Calu3 (cell line): ENCODE results near the gene ZNF789. TPM values are rescaled to one million over a fixed set of nuclear protein-coding genes. Genes with fewer than 3 reads are reported as not detected.

ENCODE experiments used
- BruUV-seq: library from RNA; stranded (reverse); fragments of 400-500 nt; replicated peaks from 2 replicates; lab custom pipeline; 2021; lab: Mats Ljungman, UMichigan
- CTCF ChIA-PET: fragments of 300-600 bp; sonication (Branson Sonifier 250); formaldehyde crosslinking; loops from one replicate; lab custom pipeline; 2022; ENCODE audit warnings: antibody characterized with exemption; lab: Charles Lee
- DNase-seq: peaks from one replicate; pipeline ENCODE4 v3.0.0; 2022
- H3K27ac Mint-ChIP-seq: one replicate; pipeline ENCODE4 v1.8.0; 2022; ENCODE audit warnings: mixed read lengths; ENCODE audit not compliant: unreplicated experiment
- H3K27me3 Mint-ChIP-seq: one replicate; pipeline ENCODE4 v1.8.0; 2022; ENCODE audit warnings: mixed read lengths; ENCODE audit not compliant: unreplicated experiment
- H3K36me3 Mint-ChIP-seq: one replicate; pipeline ENCODE4 v1.8.0; 2022; ENCODE audit warnings: mild to moderate bottlenecking, moderate library complexity, mixed read lengths; ENCODE audit not compliant: insufficient read depth, unreplicated experiment
- H3K4me1 Mint-ChIP-seq: one replicate; pipeline ENCODE4 v1.8.0; 2022; ENCODE audit warnings: mild to moderate bottlenecking, low read depth, mixed read lengths; ENCODE audit not compliant: unreplicated experiment
- H3K4me3 Mint-ChIP-seq: one replicate; pipeline ENCODE4 v1.8.0; 2022; ENCODE audit warnings: mild to moderate bottlenecking, low read depth, moderate library complexity, mixed read lengths; ENCODE audit not compliant: unreplicated experiment
- H3K9me3 Mint-ChIP-seq: one replicate; pipeline ENCODE4 v1.8.0; 2022; ENCODE audit warnings: low read depth, mixed read lengths; ENCODE audit not compliant: unreplicated experiment
- intact Hi-C: fragments of 100-400 bp; cut with micrococcal nuclease; formaldehyde crosslinking; loops from one replicate; pipeline ENCODE4 v1.10.0; 2022; ENCODE audit not compliant: unreplicated experiment
- total RNA-seq: library from RNA; stranded (reverse); gene quantifications from 2 replicates; pipeline ENCODE4 v1.2.3, GENCODE V29; 2022
- TF ChIP-seq, protein P1 (sequence below): fragments of 200-600 bp; IDR thresholded peaks from one replicate; pipeline ENCODE4 v1.8.0; 2022; ENCODE audit warnings: antibody characterized with exemption; ENCODE audit not compliant: unreplicated experiment

Gene ZNF789
- total RNA-seq, 1 experiment from 2014 or later: 17.2 TPM

DNA sequence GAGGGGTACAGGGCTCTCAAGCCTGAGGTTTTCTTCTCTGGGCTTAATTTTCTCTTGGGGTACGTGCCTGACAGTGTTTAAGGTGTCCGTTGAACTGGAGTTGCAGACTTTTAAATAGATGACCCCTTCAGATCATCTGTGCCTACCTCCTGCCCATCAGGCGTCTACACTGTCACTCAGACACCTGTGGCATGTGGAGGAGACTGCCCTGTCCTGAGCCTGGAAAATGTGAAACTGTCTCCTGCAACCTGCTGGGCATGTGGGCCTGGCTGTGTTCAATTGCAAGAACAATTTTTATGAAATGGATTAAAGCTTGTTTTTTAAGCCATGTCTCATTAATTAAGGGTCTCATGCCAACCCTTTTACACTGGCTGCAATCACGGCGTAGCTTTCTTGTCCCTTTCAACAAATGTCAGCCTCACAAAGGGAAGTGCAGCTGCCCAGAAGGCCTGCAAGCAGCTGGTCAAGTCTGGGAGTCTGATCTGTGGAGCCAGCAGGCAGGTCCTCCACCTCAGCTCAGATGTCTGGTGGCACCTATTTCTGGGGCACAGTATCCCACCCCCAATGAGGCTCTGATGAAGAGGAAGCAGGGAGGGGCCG lies 15.5 kb upstream of the ZNF789 start:
- H3K4me1 Mint-ChIP-seq: no peaks in the 10 kb centered on the region
- no peak for DNase-seq
- H3K9me3 Mint-ChIP-seq: no peaks in the 10 kb centered on the region
- CTCF ChIA-PET: no interaction called here
- no peak overlapping the region for H3K4me3 Mint-ChIP-seq
- H3K27me3 Mint-ChIP-seq: no peaks in the 10 kb centered on the region
- BruUV-seq: no TSS peak
- H3K36me3 Mint-ChIP-seq: peaks cover 33% of the 10 kb centered on the region
- TF ChIP-seq, protein P1, sequence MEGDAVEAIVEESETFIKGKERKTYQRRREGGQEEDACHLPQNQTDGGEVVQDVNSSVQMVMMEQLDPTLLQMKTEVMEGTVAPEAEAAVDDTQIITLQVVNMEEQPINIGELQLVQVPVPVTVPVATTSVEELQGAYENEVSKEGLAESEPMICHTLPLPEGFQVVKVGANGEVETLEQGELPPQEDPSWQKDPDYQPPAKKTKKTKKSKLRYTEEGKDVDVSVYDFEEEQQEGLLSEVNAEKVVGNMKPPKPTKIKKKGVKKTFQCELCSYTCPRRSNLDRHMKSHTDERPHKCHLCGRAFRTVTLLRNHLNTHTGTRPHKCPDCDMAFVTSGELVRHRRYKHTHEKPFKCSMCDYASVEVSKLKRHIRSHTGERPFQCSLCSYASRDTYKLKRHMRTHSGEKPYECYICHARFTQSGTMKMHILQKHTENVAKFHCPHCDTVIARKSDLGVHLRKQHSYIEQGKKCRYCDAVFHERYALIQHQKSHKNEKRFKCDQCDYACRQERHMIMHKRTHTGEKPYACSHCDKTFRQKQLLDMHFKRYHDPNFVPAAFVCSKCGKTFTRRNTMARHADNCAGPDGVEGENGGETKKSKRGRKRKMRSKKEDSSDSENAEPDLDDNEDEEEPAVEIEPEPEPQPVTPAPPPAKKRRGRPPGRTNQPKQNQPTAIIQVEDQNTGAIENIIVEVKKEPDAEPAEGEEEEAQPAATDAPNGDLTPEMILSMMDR: no peak
- intact Hi-C loops: no loop called here
- H3K27ac Mint-ChIP-seq: no peak overlapping the region

DNA sequence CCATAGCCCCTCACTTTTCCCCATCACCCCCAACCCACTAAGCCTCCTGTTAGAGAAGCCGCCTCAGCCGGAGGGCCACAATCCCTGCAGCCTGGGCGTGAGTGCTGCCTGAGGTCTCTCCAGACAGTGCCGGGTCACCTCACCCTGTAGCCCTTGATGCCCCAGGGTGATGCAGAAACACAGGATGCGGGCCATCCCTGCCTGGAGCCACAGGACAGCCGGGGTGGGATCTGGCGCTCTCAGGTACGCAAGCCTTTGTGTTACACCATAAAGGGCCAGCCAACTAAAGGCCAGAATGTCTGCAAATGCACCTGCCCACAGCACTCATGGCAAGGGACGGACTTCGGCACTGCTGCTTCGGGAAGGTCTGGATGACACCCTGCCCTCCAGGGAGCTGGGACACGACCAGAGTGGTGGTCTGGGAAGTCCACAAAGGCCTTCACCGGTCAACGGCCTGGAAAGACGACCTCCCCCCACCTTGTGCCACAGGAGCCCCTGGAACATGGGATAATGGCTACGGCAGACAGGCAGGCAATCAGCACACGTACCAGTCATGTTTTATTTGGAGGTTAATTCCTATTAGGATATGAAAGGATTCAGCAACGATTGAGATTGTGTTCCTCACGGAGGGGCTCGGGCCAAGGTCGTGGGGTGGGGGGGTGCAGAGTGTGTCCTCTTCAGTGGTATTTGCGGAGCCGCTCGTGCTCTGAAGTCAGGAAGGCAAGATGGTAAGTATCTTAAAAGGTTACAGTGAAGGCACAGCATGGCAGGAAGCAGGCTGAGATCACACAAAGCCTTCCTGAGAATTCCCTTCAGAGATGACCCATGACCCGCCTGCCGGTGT lies 14.8 kb upstream of the ZNF789 start:
- no TSS peak for BruUV-seq
- intact Hi-C loops: no loop called here
- Mint-ChIP-seq H3K4me3 (no peak overlapping the region), H3K27me3 (no peaks in the 10 kb centered on the region), H3K9me3 (no peaks in the 10 kb centered on the region), H3K4me1 (no peaks in the 10 kb centered on the region), H3K36me3 (peaks cover 33% of the 10 kb centered on the region), H3K27ac (no peak overlapping the region)
- CTCF ChIA-PET: no interaction called here
- DNase-seq: no peak
- TF ChIP-seq, protein P1: no peak

DNA sequence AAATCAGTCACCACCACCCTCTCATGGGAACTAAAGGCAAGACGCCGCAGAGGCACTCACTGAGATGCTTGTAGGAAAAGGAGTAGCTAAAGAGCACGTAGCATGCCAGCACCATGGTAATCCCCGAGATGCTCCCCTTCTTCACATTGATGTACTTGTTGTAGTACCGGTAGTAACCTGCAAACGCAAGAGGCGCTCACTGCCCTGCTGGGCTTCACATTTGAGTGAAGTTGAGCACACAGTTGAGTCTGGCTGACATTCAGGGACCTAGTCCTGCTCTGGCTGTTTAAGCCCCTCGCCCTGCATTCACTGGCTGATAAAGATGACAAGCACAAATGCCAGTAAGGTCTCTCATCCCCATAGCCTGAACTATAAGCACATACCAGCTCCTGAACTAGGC lies 13.6 kb upstream of the ZNF789 start:
- no peaks in the 10 kb centered on the region for H3K27me3 Mint-ChIP-seq
- no TSS peak for BruUV-seq
- DNase-seq: no peak

DNA sequence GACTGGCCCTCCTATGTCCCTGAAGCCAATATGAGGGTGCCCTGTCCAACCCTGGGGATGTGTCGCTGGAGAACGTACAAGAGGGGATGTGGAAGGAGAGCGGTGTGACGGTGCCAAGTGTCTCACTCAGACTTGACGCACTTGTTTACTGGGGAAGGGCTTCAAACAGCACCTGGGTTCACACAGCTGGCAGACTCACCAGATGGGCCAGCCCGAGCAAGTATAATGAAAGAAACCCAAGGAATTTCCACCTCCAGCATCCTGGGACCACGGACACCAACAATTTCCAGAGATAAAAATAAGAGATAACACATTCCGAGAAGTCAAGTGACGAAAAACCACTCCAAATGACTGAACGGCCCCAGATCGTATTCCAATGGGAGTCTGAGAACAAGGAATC lies 12.0 kb upstream of the ZNF789 start:
- Mint-ChIP-seq H3K4me3 (no peak overlapping the region), H3K27ac (no peak overlapping the region), H3K9me3 (no peaks in the 10 kb centered on the region), H3K27me3 (no peaks in the 10 kb centered on the region), H3K4me1 (no peaks in the 10 kb centered on the region), H3K36me3 (peaks cover 41% of the 10 kb centered on the region)
- TF ChIP-seq, protein P1: no peak
- no TSS peak for BruUV-seq
- CTCF ChIA-PET: no interaction called here
- intact Hi-C loops: no loop called here
- no peak for DNase-seq

More for the DNA sequence above, 13.6 kb upstream of the ZNF789 start:
- Mint-ChIP-seq H3K9me3 (no peaks in the 10 kb centered on the region), H3K4me1 (no peaks in the 10 kb centered on the region), H3K36me3 (peaks cover 30% of the 10 kb centered on the region), H3K27ac (no peak overlapping the region), H3K4me3 (no peak overlapping the region)
- intact Hi-C loops: no loop called here
- CTCF ChIA-PET: no interaction called here
- TF ChIP-seq, protein P1: no peak
